ENCODE measurements around the gene ZNF778. TPM values are rescaled to one million over a fixed set of nuclear protein-coding genes. Genes with fewer than 3 reads are reported as not detected.
A peak's percentile ranks its signal among the peaks of the same experiment; 100 is the strongest.

ZNF778 gene
- total and polyA plus RNA-seq, 2 of the 8 experiments (the other 6 are each of a cell fraction or from before 2014, with no cell fraction given): 9.5 to 21.9 TPM

DNA sequence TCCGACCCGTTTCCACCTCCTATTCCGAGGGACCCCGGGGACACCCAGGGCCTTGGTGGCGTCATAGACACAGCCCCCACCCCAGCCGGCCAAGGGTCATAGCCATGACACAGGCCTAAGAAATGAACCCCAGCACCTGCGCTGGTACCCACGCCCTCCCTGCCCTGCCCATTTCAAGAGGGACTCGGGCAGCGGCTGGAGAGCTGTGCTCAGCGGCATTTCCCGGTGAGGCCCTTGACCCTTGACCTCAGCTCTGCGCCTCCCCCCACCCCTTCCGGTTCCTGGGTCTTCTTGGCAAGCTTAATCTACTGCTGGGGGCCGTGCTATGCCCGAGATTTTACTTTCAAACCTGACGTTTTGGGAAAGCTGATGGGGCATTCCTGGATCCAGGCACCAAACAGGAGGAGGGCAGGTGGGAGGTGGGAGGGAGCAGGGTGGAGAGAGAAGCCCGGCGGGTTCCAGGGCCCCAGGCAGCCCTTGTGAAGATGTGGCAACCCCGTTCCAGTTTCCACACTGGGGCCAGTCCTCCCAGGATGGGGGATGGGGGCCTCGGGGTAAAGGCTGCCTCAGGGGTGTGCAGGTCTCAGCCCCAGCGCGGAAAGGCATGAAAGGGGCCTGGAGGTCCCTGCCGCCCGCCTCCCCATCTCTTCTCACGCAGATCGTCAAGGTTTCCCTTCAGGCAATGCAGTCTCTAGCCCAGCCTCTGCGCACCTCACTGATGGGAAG lies 17.2 kb upstream of the ZNF778 start, which contains the start of gene SLC22A31:
Gene SLC22A31 (minus strand): TSS at position 414 of the 726 bp plus-strand sequence. CDS start 36 bp downstream, at position 378.
- Histone ChIP-seq H3K79me2 (ENCODE audit: control insufficient read depth in 1 of 2, insufficient read depth in 2 of 2, low read length in 2 of 2) (no peaks in the 10 kb centered on the region), H3K27me3 (replicated peaks in 1 of 4; ENCODE audit: control insufficient read depth in 3 of 4, extremely low read depth in 1 of 4, insufficient read depth in 3 of 4, low read length in 3 of 4) (peaks cover 11 to 40% (median 30%) of the 10 kb centered on the region in 4 experiments), H3K14ac (ENCODE audit: insufficient read length) (no peak within 1 kb of the TSS), H3K27ac (ENCODE audit: low read depth, low read length) (no peak within 1 kb of the TSS), H3K18ac (ENCODE audit: extremely low read depth, low read length) (peak within 1 kb of the TSS; percentile 60; the same call in 1 of the 2 replicates), H4K8ac (ENCODE audit: extremely low read depth, insufficient read depth, low read length) (peak within 1 kb of the TSS; percentile 51; the same call in 1 of the 2 replicates), H2BK5ac (ENCODE audit: low read depth, low read length) (no peak within 1 kb of the TSS), H3K56ac (replicated peaks; ENCODE audit: insufficient read length, low read depth, low read length) (no peak within 1 kb of the TSS), H3K9ac (replicated peaks in 1 of 4; ENCODE audit: extremely low read depth in 1 of 4, low read depth in 3 of 4, low read length in 3 of 4) (peak within 1 kb of the TSS in 1 of 4 experiments; percentile 30; a peak in 2 of 7 replicates), H3K4me2 (ENCODE audit: insufficient read depth in 1 of 2, low read depth in 2 of 2, low read length in 2 of 2) (peak within 1 kb of the TSS; percentile 80 to 92), H3K23me2 (ENCODE audit: low read depth, low read length) (peaks cover 10% of the 10 kb centered on the region; the same call in 1 of the 2 replicates), H3K79me1 (ENCODE audit: low read depth, low read length) (no peaks in the 10 kb centered on the region), H2BK15ac (ENCODE audit: low read length) (no peak within 1 kb of the TSS), H3K9me3 (ENCODE audit: insufficient read depth in 2 of 2, low read depth in 1 of 2, low read length in 1 of 2) (no peaks in the 10 kb centered on the region), H2AFZ (ENCODE audit: low read length) (0 out of 2 replicates have a peak within 1 kb of the TSS, but pooled peaks have one; percentile 0), H2BK120ac (replicated peaks; ENCODE audit: low read depth, low read length) (no peak within 1 kb of the TSS), H4K20me1 (replicated peaks in 1 of 2; ENCODE audit: control insufficient read depth in 1 of 2, insufficient read depth in 2 of 2, low read length in 2 of 2) (peaks cover 0 to 4% of the 10 kb centered on the region in 2 experiments), H4K5ac (ENCODE audit: insufficient read length, low read depth, low read length) (no peak within 1 kb of the TSS), H3K4me3 (ENCODE audit: extremely low read depth in 1 of 4, insufficient read depth in 2 of 4, low read depth in 3 of 4, low read length in 4 of 4) (peak within 1 kb of the TSS; percentile 36 to 67 (median 48)), H3K36me3 (ENCODE audit: control insufficient read depth in 2 of 4, insufficient read depth in 4 of 4, low read length in 3 of 4) (no peaks in the 10 kb centered on the region), H4K91ac (replicated peaks; ENCODE audit: insufficient read length, low read length) (peak within 1 kb of the TSS; percentile 81), H2BK12ac (ENCODE audit: low read depth, low read length) (0 out of 2 replicates have a peak within 1 kb of the TSS, but pooled peaks have one; percentile 50), H2BK20ac (ENCODE audit: low read length) (no peak within 1 kb of the TSS), H3K4ac (replicated peaks; ENCODE audit: insufficient read length, low read depth, low read length) (no peak within 1 kb of the TSS), H3K23ac (ENCODE audit: insufficient read length) (no peak within 1 kb of the TSS), H3K4me1 (replicated peaks in 1 of 4; ENCODE audit: control insufficient read depth in 3 of 4, insufficient read depth in 4 of 4, low read length in 3 of 4) (peaks cover 0 to 12% (median 8%) of the 10 kb centered on the region in 4 experiments; a peak in 5 of 7 replicates), H2AK5ac (ENCODE audit: low read depth, low read length) (peak within 1 kb of the TSS; percentile 9; the same call in 1 of the 2 replicates)
- no peak for FAIRE-seq
- WGBS, 2 experiments (ENCODE audit: extremely low coverage in 1 of 2, insufficient coverage in 1 of 2, insufficient read length in 1 of 2, insufficient replicate concordance in 2 of 2, low coverage in 1 of 2, low lambda C conversion rate in 2 of 2, missing lambda C conversion rate in 1 of 2): 30% methylated on average over 25 of the region's 28 CpGs; no CpG with 5 or more reads in 1 of the 2 experiments
- POLR2A ChIA-PET (ENCODE audit: partially characterized antibody): interaction anchor here (0.9 to 3.1 kb wide), 7 partner anchors 17 to 393 kb away, joined by 3 to 13 read pairs (median 3); partner anchors contain the start of gene ZNF778
- TF ChIP-seq MAX (IDR thresholded peaks at IDR 0.05) (peak; percentile 36; the same call in 1 of the 2 replicates), CTBP2 (IDR thresholded peaks at IDR 0.05; ENCODE audit: borderline replicate concordance, insufficient read depth, insufficient read length, low read length) (peak; percentile 57), KDM4A (IDR thresholded peaks at IDR 0.05; ENCODE audit: low read depth, low read length, severe bottlenecking) (no peak)
- DNase-seq (ENCODE audit: low read depth in 1 of 2, low spot score in 2 of 2): peak in 1 of 2 experiments; percentile 66
- CTCF ChIA-PET (ENCODE audit: partially characterized antibody): interaction anchor here (1.0 to 1.6 kb wide), 4 partner anchors 10 to 383 kb away, joined by 3 to 5 read pairs (median 4); no protein-coding TSS in a partner anchor
